ENCODE data around the gene TTN.

Gene TTN

DNA sequence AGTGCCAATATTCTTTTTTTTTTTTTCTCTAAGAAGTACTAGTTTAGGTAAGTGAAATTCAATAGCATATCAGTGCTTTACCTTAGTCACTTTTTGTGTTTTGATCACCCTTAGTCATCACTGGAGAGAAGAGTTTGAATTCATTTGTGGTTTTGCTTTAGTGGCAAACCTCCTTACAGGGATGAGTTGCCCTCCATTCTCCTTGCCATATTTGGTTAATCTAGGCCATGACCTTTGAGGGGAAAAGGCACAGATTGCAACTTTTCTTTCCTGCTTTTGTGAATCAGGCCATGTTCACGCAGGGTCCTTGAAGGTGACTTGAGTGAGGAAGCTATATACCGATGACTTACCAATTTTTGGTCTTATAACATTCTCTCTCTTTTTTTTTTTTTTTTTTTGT is 292.6 kb downstream of the TTN start:
- DNase-seq: no peak
- no peaks in the 10 kb centered on the region for H3K27me3 Mint-ChIP-seq
- H3K4me3 Mint-ChIP-seq: no peak overlapping the region
- H3K4me1 Mint-ChIP-seq: peaks cover 6 to 7% of the 10 kb centered on the region in 2 donors
- no peaks in the 10 kb centered on the region for H3K9me3 Mint-ChIP-seq
- ATAC-seq (replicated peaks): peak; percentile 57 to 68
- peaks cover 29 to 36% of the 10 kb centered on the region in 2 donors for H3K36me3 Mint-ChIP-seq
- H3K27ac Mint-ChIP-seq: no peak overlapping the region

DNA sequence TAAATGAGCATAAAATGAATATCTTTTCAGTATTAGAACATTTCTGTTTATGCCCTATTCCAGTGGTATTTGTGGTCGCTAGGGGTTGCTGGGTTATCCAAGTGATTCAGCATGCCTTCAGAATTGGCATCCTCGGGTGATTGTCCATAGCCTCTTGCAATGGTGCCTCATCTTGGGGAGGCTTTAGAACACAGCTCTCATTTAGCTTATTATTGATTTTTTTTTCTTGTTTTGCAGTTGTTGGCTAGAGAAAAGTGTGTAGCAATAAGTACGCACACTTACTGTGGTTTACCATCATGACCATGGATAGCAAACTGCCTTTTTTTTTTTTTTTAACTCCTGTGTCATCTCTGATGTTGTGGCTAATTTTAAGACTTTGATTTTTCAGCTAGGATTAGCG is 293.3 kb downstream of the TTN start:
- Mint-ChIP-seq H3K27ac (no peak overlapping the region), H3K4me1 (peaks cover 7% of the 10 kb centered on the region in 2 donors), H3K27me3 (no peaks in the 10 kb centered on the region), H3K36me3 (peaks cover 31 to 39% of the 10 kb centered on the region in 2 donors), H3K4me3 (no peak overlapping the region), H3K9me3 (no peaks in the 10 kb centered on the region)
- no peak for ATAC-seq (replicated peaks)
- DNase-seq: no peak

DNA sequence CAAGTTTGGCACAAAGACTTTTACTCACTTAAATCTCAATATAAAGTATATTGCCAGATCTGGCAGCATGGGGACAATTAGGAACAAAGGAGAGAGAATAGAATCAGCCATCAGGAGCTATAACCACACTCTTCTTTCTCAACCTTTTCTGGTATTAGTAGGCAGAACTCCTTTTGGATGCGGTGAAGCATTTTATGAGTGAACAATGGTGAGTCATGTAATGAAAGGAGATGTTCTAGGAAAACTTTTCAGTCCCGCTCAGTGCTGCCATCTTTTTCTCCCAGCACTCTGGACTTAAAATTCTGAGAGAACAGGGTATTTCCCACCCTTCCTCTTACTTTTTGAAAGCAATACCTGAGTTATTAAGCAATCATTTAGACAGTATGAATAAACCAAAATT is 294.7 kb downstream of the TTN start:
- no peak for DNase-seq
- Mint-ChIP-seq H3K9me3 (no peaks in the 10 kb centered on the region), H3K27ac (no peak overlapping the region)

GRCh38 chr2:178510384-178510783 is 296.8 kb downstream of the TTN start:
- no peaks in the 10 kb centered on the region for H3K27me3 Mint-ChIP-seq
- peaks cover 25 to 33% of the 10 kb centered on the region in 2 donors for H3K36me3 Mint-ChIP-seq
- peaks cover 10 to 15% of the 10 kb centered on the region in 2 donors for H3K4me1 Mint-ChIP-seq
- H3K27ac Mint-ChIP-seq: no peak overlapping the region
- ATAC-seq (replicated peaks) (no peak), DNase-seq (no peak)
- H3K9me3 Mint-ChIP-seq: no peaks in the 10 kb centered on the region
- H3K4me3 Mint-ChIP-seq: no peak overlapping the region

More for the DNA sequence above, 294.7 kb downstream of the TTN start:
- Mint-ChIP-seq H3K4me1 (peaks cover 10 to 15% of the 10 kb centered on the region in 2 donors), H3K4me3 (no peak overlapping the region), H3K36me3 (peaks cover 28 to 34% of the 10 kb centered on the region in 2 donors), H3K27me3 (no peaks in the 10 kb centered on the region)
- peak in 1 of 2 donors; percentile 22 for ATAC-seq (replicated peaks)

- ATAC-seq (replicated peaks) (no peak), DNase-seq (no peak)
- Mint-ChIP-seq H3K27me3 (no peaks in the 10 kb centered on the region), H3K9me3 (no peaks in the 10 kb centered on the region), H3K27ac (no peak overlapping the region), H3K36me3 (peaks cover 20 to 28% of the 10 kb centered on the region in 2 donors), H3K4me1 (peaks cover 8% of the 10 kb centered on the region in 2 donors), H3K4me3 (no peak overlapping the region)
Observed at GRCh38 chr2:178508646-178509045, 298.6 kb downstream of the TTN start.

- no peak for DNase-seq
- H3K36me3 Mint-ChIP-seq: peaks cover 11 to 25% of the 10 kb centered on the region in 2 donors
- H3K4me1 Mint-ChIP-seq: peaks cover 5 to 8% of the 10 kb centered on the region in 2 donors
- H3K27me3 Mint-ChIP-seq: no peaks in the 10 kb centered on the region
- H3K4me3 Mint-ChIP-seq: no peak overlapping the region
- no peaks in the 10 kb centered on the region for H3K9me3 Mint-ChIP-seq
- ATAC-seq (replicated peaks): no peak
- no peak overlapping the region for H3K27ac Mint-ChIP-seq
Observed at GRCh38 chr2:178506949-178507348, 300.3 kb downstream of the TTN start.

GRCh38 chr2:178506524-178506923 is 300.7 kb downstream of the TTN start:
- ATAC-seq (replicated peaks) (no peak), DNase-seq (no peak)
- Mint-ChIP-seq H3K9me3 (no peaks in the 10 kb centered on the region), H3K4me3 (no peak overlapping the region), H3K27me3 (no peaks in the 10 kb centered on the region), H3K4me1 (peaks cover 5 to 8% of the 10 kb centered on the region in 2 donors), H3K36me3 (peaks cover 11 to 26% of the 10 kb centered on the region in 2 donors), H3K27ac (no peak overlapping the region)

DNA sequence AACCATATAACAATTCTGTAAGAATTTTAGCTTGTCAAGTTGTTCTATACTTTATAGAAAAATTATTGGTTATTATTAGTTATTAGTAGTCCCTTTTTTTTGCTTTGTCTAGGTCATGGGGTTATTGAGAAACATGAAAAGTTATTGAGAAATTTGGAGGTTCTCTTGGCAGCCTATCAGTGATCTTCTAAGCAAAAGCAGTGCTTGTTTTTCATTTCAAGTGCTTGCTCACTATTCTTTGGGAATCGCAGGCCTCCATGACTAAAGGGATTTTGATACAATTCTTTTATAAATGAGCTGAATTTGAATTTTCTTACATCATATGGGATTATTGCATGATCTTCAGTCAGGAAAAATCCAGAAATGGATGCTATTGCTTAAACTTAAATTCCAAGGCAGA is 301.1 kb downstream of the TTN start:
- no peak overlapping the region for H3K4me3 Mint-ChIP-seq
- no peaks in the 10 kb centered on the region for H3K27me3 Mint-ChIP-seq
- H3K9me3 Mint-ChIP-seq: no peaks in the 10 kb centered on the region
- ATAC-seq (replicated peaks) (no peak), DNase-seq (no peak)
- no peak overlapping the region for H3K27ac Mint-ChIP-seq
- H3K36me3 Mint-ChIP-seq: peaks cover 10 to 25% of the 10 kb centered on the region in 2 donors
- H3K4me1 Mint-ChIP-seq: peaks cover 5 to 8% of the 10 kb centered on the region in 2 donors

GRCh38 chr2:178502751-178503150 is 304.5 kb downstream of the TTN start:
- Mint-ChIP-seq H3K27ac (no peak overlapping the region), H3K4me3 (no peak overlapping the region), H3K36me3 (peaks cover 13 to 27% of the 10 kb centered on the region in 2 donors), H3K9me3 (no peaks in the 10 kb centered on the region), H3K27me3 (no peaks in the 10 kb centered on the region), H3K4me1 (peaks cover 2% of the 10 kb centered on the region in 2 donors)
- ATAC-seq (replicated peaks): no peak
- DNase-seq: no peak

DNA sequence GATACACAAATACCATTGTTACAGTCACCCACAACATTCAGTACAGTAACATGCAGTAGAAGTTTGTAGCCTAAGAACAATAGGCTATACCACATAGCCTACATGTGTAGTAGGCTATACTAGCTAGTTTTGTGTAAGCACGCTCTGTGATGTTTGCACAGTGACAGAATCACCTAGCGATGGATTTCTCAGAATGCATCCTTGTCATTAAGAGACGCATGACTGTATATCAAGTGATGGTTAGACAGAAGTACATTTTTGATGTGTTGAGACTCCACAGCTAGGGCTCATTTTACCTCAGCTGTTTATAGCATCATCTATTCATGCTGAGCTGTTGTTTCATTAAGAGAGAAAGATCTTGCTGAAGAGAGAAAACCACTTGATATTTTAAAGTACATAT is 307.6 kb downstream of the TTN start:
- no peaks in the 10 kb centered on the region for H3K4me1 Mint-ChIP-seq

DNA sequence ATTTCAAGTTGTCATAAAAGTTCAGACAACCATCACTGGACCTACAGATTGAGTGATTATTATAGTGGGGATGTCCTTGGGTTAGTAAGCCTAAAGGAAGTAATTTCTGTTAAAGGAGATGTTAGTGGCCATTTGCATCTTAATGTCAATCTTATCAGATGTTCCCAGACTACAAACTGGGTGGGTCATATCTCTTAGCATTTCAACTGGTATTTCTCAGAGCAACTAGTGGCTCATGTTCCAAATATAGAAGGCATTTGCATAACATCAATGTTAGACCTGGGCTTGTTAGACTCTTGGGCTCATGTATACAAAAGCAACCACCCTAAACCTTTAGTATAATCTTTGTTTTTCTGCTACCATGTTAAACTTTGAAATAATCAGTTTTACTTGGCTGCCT is 309.1 kb downstream of the TTN start:
- Mint-ChIP-seq H3K36me3 (peaks cover 28 to 45% of the 10 kb centered on the region in 2 donors), H3K4me3 (no peak overlapping the region), H3K4me1 (no peaks in the 10 kb centered on the region), H3K27ac (no peak overlapping the region), H3K27me3 (no peaks in the 10 kb centered on the region), H3K9me3 (no peaks in the 10 kb centered on the region)
- ATAC-seq (replicated peaks) (no peak), DNase-seq (no peak)

More for the DNA sequence above, 307.6 kb downstream of the TTN start:
- no peak overlapping the region for H3K27ac Mint-ChIP-seq
- DNase-seq (no peak), ATAC-seq (replicated peaks) (no peak)
- H3K9me3 Mint-ChIP-seq: no peaks in the 10 kb centered on the region
- H3K4me3 Mint-ChIP-seq: no peak overlapping the region
- H3K27me3 Mint-ChIP-seq: no peaks in the 10 kb centered on the region
- peaks cover 24 to 37% of the 10 kb centered on the region in 2 donors for H3K36me3 Mint-ChIP-seq

GRCh38 chr2:178496049-178496448 is 311.2 kb downstream of the TTN start:
- H3K9me3 Mint-ChIP-seq: no peaks in the 10 kb centered on the region
- no peaks in the 10 kb centered on the region for H3K27me3 Mint-ChIP-seq
- DNase-seq (no peak), ATAC-seq (replicated peaks) (no peak)
- H3K36me3 Mint-ChIP-seq: peaks cover 29 to 50% of the 10 kb centered on the region in 2 donors
- no peak overlapping the region for H3K4me3 Mint-ChIP-seq
- H3K4me1 Mint-ChIP-seq: no peaks in the 10 kb centered on the region
- H3K27ac Mint-ChIP-seq: no peak overlapping the region

- peaks cover 2 to 8% of the 10 kb centered on the region in 2 donors for H3K4me1 Mint-ChIP-seq
- DNase-seq (no peak), ATAC-seq (replicated peaks) (no peak)
- peaks cover 43 to 68% of the 10 kb centered on the region in 2 donors for H3K36me3 Mint-ChIP-seq
- H3K9me3 Mint-ChIP-seq: no peaks in the 10 kb centered on the region
- no peak overlapping the region for H3K27ac Mint-ChIP-seq
- no peaks in the 10 kb centered on the region for H3K27me3 Mint-ChIP-seq
- H3K4me3 Mint-ChIP-seq: no peak overlapping the region
Observed at GRCh38 chr2:178491612-178492011, 315.6 kb downstream of the TTN start.

DNA sequence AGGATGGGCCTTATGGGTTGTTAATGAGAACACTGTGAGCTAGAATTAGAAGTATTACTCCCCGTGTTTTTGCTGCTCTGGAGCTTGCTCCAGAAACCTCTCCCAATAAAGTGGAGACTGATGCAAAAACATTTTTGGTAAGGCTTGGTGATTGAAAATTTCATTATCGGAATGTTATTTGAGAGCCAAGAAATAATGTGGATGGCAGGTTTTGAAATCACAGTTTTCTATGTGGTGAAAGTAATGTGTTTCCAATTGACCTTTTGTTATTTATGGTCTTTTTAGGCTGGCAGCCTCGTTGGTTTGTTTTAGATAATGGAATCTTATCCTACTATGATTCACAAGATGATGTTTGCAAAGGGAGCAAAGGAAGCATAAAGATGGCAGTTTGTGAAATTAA is 321.9 kb downstream of the TTN start:
- no peak overlapping the region for H3K4me3 Mint-ChIP-seq
- no peaks in the 10 kb centered on the region for H3K9me3 Mint-ChIP-seq
- no peak for DNase-seq
- H3K4me1 Mint-ChIP-seq: peaks cover 22 to 49% of the 10 kb centered on the region in 2 donors
- H3K27ac Mint-ChIP-seq: no peak overlapping the region
- H3K36me3 Mint-ChIP-seq: peaks cover 32 to 42% of the 10 kb centered on the region in 2 donors
- no peaks in the 10 kb centered on the region for H3K27me3 Mint-ChIP-seq
- no peak for ATAC-seq (replicated peaks)

DNA sequence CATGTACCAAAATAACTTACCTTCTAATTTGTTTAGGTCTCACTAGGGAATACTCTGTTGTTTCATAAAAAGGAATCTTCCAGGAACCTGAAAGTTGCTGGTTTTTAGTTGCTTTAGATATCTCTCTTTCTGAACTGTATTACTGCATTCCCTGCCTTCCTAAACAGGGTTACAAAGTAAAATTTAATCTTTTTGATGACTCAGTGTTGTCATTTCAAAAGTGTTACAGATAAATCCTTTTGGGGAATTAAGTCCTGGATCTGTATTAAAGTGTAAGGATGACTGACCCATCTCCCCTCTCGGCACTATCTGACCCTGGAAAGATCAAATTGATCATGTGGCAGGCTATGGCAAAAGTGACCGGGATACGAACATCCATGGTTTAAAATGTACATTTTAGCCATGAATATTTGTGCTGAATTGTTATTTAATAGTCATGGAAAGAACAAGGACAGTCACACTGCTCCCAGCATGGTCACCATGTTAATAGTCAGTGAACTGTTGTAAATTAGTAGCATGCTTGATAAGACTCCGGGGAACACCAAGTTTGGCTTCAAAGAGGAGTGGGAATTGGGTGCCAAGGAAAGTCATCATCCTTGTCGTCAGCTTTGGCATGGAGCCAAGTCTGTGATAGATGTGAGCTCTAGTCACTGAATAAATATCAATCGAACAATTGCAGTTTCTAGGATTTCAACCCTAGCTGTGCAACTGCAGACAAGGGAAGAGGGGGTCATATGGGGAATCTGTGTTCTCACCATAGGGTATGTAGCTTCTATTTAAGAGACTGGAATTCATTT is 322.8 kb downstream of the TTN start:
- H3K36me3 Mint-ChIP-seq: peaks cover 28 to 34% of the 10 kb centered on the region in 2 donors
- H3K4me1 Mint-ChIP-seq: peaks cover 23 to 51% of the 10 kb centered on the region in 2 donors
- DNase-seq: no peak
- no peak overlapping the region for H3K27ac Mint-ChIP-seq
- H3K4me3 Mint-ChIP-seq: no peak overlapping the region
- no peaks in the 10 kb centered on the region for H3K27me3 Mint-ChIP-seq
- no peak for ATAC-seq (replicated peaks)
- H3K9me3 Mint-ChIP-seq: no peaks in the 10 kb centered on the region

Measured in stimulated activated naive B cell treated with anti-CD40 and anti-IgM and Interleukin-4, amounts not matched to agents 10 μg/mL and 1 μg/mL and 100 μg/mL, for 72 hours (primary cell).